ENCODE measurements around the gene SLC6A13. TPM values are rescaled to one million over a fixed set of nuclear protein-coding genes. Genes with fewer than 3 reads are reported as not detected.
"Not testable (repeated sequence)": the region's sequence is repeated elsewhere in the genome, so short reads cannot be mapped to it uniquely, and the experiment has no call there.

The SLC6A13 gene
- total RNA-seq, 1 donor from 2014 or later, result 0.38 TPM

- ChIA-PET POLR2A (no interaction called here), CTCF (no interaction called here)
- peaks cover 2% of the 10 kb centered on the region for H3K36me3 Mint-ChIP-seq (ENCODE audit: low read depth)
- TF ChIP-seq CTCF (IDR thresholded peaks at IDR 0.05), result no peak
- ATAC-seq (ENCODE audit: low read depth) (no peak), DNase-seq (no peak)
- H3K4me3 Mint-ChIP-seq, result no peak overlapping the region
- peaks cover 18% of the 10 kb centered on the region for H3K27me3 Mint-ChIP-seq
- H3K4me1 Mint-ChIP-seq, result no peaks in the 10 kb centered on the region
- intact Hi-C loops (cut with micrococcal nuclease), result no loop called here
- H3K27ac Mint-ChIP-seq, result no peak overlapping the region
- peaks cover 16% of the 10 kb centered on the region for H3K9me3 Mint-ChIP-seq
These were observed 23.8 kb downstream of the SLC6A13 start for GRCh38 chr12:238736-239398.

- no peak for TF ChIP-seq CTCF (IDR thresholded peaks at IDR 0.05)
- H3K36me3 Mint-ChIP-seq (ENCODE audit: low read depth), result peaks cover 2% of the 10 kb centered on the region
- ATAC-seq (ENCODE audit: low read depth), result no peak
- CTCF ChIA-PET, result no interaction called here
- H3K4me1 Mint-ChIP-seq, result no peaks in the 10 kb centered on the region
- DNase-seq, result no peak
- intact Hi-C loops (cut with micrococcal nuclease), result no loop called here
- peaks cover 18% of the 10 kb centered on the region for H3K27me3 Mint-ChIP-seq
- H3K9me3 Mint-ChIP-seq, result peaks cover 18% of the 10 kb centered on the region
- POLR2A ChIA-PET, result no interaction called here
- H3K27ac Mint-ChIP-seq, result no peak overlapping the region
- no peak overlapping the region for H3K4me3 Mint-ChIP-seq
These were observed 24.5 kb downstream of the SLC6A13 start for GRCh38 chr12:238116-238515.

- Mint-ChIP-seq H3K4me3 (no peak overlapping the region), H3K27ac (no peak overlapping the region), H3K36me3 (ENCODE audit: low read depth) (peaks cover 2% of the 10 kb centered on the region), H3K9me3 (peaks cover 18% of the 10 kb centered on the region), H3K27me3 (peaks cover 15% of the 10 kb centered on the region), H3K4me1 (no peaks in the 10 kb centered on the region)
- DNase-seq (no peak), ATAC-seq (ENCODE audit: low read depth) (no peak)
- no peak for TF ChIP-seq CTCF (IDR thresholded peaks at IDR 0.05)
- POLR2A ChIA-PET, result no interaction called here
- CTCF ChIA-PET, result no interaction called here
- intact Hi-C loops (cut with micrococcal nuclease), result no loop called here
These were observed 25.4 kb downstream of the SLC6A13 start for GRCh38 chr12:237026-237815.

GRCh38 chr12:236445-236844, 26.2 kb downstream of the SLC6A13 start:
- H3K4me1 Mint-ChIP-seq, result no peaks in the 10 kb centered on the region
- ATAC-seq (ENCODE audit: low read depth), result no peak

GRCh38 chr12:235967-236366, 26.7 kb downstream of the SLC6A13 start:
- CTCF ChIA-PET; ATAC-seq (ENCODE audit: low read depth); H3K36me3 Mint-ChIP-seq (ENCODE audit: low read depth); H3K4me3 Mint-ChIP-seq; DNase-seq; H3K27ac Mint-ChIP-seq; H3K4me1 Mint-ChIP-seq; POLR2A ChIA-PET; intact Hi-C loops (cut with micrococcal nuclease): not testable (repeated sequence)
- Mint-ChIP-seq H3K9me3 (peaks cover 18% of the 10 kb centered on the region), H3K27me3 (peaks cover 14% of the 10 kb centered on the region)

More at GRCh38 chr12:236445-236844, 26.2 kb downstream of the SLC6A13 start:
- DNase-seq, result no peak
- Mint-ChIP-seq H3K36me3 (ENCODE audit: low read depth) (peaks cover 2% of the 10 kb centered on the region), H3K4me3 (no peak overlapping the region), H3K9me3 (peaks cover 18% of the 10 kb centered on the region), H3K27ac (no peak overlapping the region), H3K27me3 (peaks cover 16% of the 10 kb centered on the region)
- POLR2A ChIA-PET, result no interaction called here
- CTCF ChIA-PET, result no interaction called here
- TF ChIP-seq CTCF (IDR thresholded peaks at IDR 0.05), result no peak
- intact Hi-C loops (cut with micrococcal nuclease), result no loop called here
